Measurements from ENCODE around the gene PSTK. TPM values are rescaled to one million over a fixed set of nuclear protein-coding genes. Genes with fewer than 3 reads are reported as not detected.

The PSTK gene
- total and polyA plus RNA-seq, 7 donors = 1.6 to 3.6 (median 3.0) TPM

- H3K36me3 ChIP-seq = no peaks in the 10 kb centered on the region
- WGBS, 2 donors = 27 to 28% methylated on average over 4 of the region's 4 CpGs
- no peak for TF ChIP-seq EP300 (IDR thresholded peaks at IDR 0.05)
- TF ChIP-seq POLR2A (IDR thresholded peaks at IDR 0.05) = no peak
- peak in 1 of 4 experiments; percentile 37 for TF ChIP-seq CTCF (IDR thresholded peaks at IDR 0.05)
- TF ChIP-seq POLR2AphosphoS5 (IDR thresholded peaks at IDR 0.05) = no peak
- intact Hi-C loops (cut with DNase I) = no loop called here
- H3K4me3 ChIP-seq = peak overlapping the region; percentile 67 to 85 (median 76)
- H3K4me1 ChIP-seq = peaks cover 0 to 14% (median 11%) of the 10 kb centered on the region in 4 donors
- no peaks in the 10 kb centered on the region for H3K9me3 ChIP-seq
- no peak for DNase-seq
- H3K27me3 ChIP-seq = no peaks in the 10 kb centered on the region
- H3K27ac ChIP-seq = peak overlapping the region; percentile 89 to 96 (median 92)
Measured at GRCh38 chr10:122981066-122981464, 864 bp downstream of the PSTK start.

- Histone ChIP-seq H3K4me1 (peaks cover 0 to 14% (median 11%) of the 10 kb centered on the region in 4 donors), H3K9me3 (no peaks in the 10 kb centered on the region), H3K4me3 (no peak overlapping the region), H3K36me3 (no peaks in the 10 kb centered on the region), H3K27me3 (no peaks in the 10 kb centered on the region), H3K27ac (no peak overlapping the region)
- intact Hi-C loops (cut with DNase I) = no loop called here
- no peak for DNase-seq
- TF ChIP-seq POLR2AphosphoS5 (IDR thresholded peaks at IDR 0.05) (no peak), POLR2A (IDR thresholded peaks at IDR 0.05) (no peak), CTCF (IDR thresholded peaks at IDR 0.05) (no peak), EP300 (IDR thresholded peaks at IDR 0.05) (no peak)
- WGBS, 2 donors = 96 to 97% methylated on average over 6 of the region's 6 CpGs
Measured at GRCh38 chr10:122983898-122984297, 3.7 kb downstream of the PSTK start.

GRCh38 chr10:122984708-122985107, 4.5 kb downstream of the PSTK start:
- DNase-seq = no peak
- Histone ChIP-seq H3K36me3 (no peaks in the 10 kb centered on the region), H3K4me1 (peaks cover 0 to 10% (median 8%) of the 10 kb centered on the region in 4 donors), H3K9me3 (no peaks in the 10 kb centered on the region), H3K27me3 (no peaks in the 10 kb centered on the region), H3K27ac (no peak overlapping the region), H3K4me3 (no peak overlapping the region)
- intact Hi-C loops (cut with DNase I) = no loop called here
- TF ChIP-seq POLR2A (IDR thresholded peaks at IDR 0.05) (no peak), EP300 (IDR thresholded peaks at IDR 0.05) (no peak), POLR2AphosphoS5 (IDR thresholded peaks at IDR 0.05) (no peak), CTCF (IDR thresholded peaks at IDR 0.05) (no peak)
- WGBS, 2 donors = 97 to 99% methylated on average over 2 of the region's 2 CpGs

GRCh38 chr10:122986335-122986734, 6.1 kb downstream of the PSTK start:
- Histone ChIP-seq H3K4me3 (no peak overlapping the region), H3K4me1 (no peaks in the 10 kb centered on the region), H3K9me3 (no peaks in the 10 kb centered on the region), H3K27me3 (no peaks in the 10 kb centered on the region), H3K36me3 (peaks cover 0 to 11% (median 0%) of the 10 kb centered on the region in 4 donors), H3K27ac (no peak overlapping the region)
- intact Hi-C loops (cut with DNase I) = no loop called here
- TF ChIP-seq EP300 (IDR thresholded peaks at IDR 0.05) = no peak
- TF ChIP-seq CTCF (IDR thresholded peaks at IDR 0.05) = no peak
- no peak for TF ChIP-seq POLR2A (IDR thresholded peaks at IDR 0.05)
- TF ChIP-seq POLR2AphosphoS5 (IDR thresholded peaks at IDR 0.05) = no peak
- DNase-seq = no peak
- 90% methylated on average over 6 of the region's 6 CpGs for WGBS, 2 donors

- TF ChIP-seq POLR2AphosphoS5 (IDR thresholded peaks at IDR 0.05) (no peak), CTCF (IDR thresholded peaks at IDR 0.05) (no peak), EP300 (IDR thresholded peaks at IDR 0.05) (no peak), POLR2A (IDR thresholded peaks at IDR 0.05) (no peak)
- intact Hi-C loops (cut with DNase I) = no loop called here
- H3K36me3 ChIP-seq = peaks cover 0 to 19% (median 1%) of the 10 kb centered on the region in 4 donors
- WGBS, 2 donors = 84 to 87% methylated on average over 2 of the region's 2 CpGs
- H3K27ac ChIP-seq = no peak overlapping the region
- no peaks in the 10 kb centered on the region for H3K27me3 ChIP-seq
- H3K4me3 ChIP-seq = no peak overlapping the region
- H3K9me3 ChIP-seq = no peaks in the 10 kb centered on the region
- DNase-seq = no peak
- H3K4me1 ChIP-seq = no peaks in the 10 kb centered on the region
Measured at GRCh38 chr10:122988501-122988900, 8.3 kb downstream of the PSTK start.
